Activated effector memory CD4-positive, alpha-beta T cell treated with anti-CD3 and anti-CD28 coated beads, Interleukin-2, amount 50 U/mL, for 16 hours (primary cell): ENCODE data around the gene SHC2.
"Not testable (repeated sequence)": the region's sequence is repeated elsewhere in the genome, so short reads cannot be mapped to it uniquely, and the experiment has no call there.

ENCODE experiments used
- DNase-seq: peaks from one replicate; pipeline ENCODE4 v3.0.0-alpha.2; 2020

Gene SHC2

GRCh38 chr19:468587-469256 lies 7.9 kb upstream of the SHC2 start:
- no peak for DNase-seq

- no peak for DNase-seq
These were observed 6.7 kb upstream of the SHC2 start for GRCh38 chr19:467554-467953.

DNA sequence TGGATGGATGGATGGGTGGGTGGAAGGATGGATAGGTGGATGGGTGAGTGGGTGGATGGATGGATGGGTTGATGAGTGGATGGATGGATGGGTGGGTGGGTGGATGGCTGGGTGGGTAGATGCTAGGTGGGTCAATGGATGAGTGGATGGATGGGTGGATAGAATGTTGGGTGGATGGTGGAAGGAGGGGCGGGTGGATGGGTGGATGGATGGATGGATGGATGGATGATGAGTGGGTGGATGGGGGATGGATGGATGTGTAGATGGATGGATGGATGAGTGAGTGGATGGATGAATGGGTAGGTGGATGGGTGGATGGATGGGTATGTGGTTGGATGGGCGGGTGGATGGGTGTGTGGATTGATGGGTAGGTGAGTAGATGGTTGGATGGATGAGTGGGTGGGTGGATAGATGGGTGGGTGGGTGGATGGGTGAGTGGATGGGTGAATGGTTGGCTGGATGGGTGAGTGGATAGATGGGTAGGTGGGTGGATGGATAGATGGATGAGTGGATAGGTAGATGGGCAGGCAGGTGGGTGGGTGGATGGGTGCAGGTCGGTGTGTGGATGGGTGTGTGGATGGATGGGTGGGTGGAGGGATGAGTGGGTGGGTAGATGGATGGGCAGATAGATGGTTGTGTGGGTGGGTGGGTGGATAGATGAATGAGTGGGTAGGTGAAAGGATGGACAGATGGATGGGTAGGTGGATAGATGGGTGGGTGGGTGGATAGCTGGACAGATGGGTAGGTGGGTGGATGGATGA lies 4.4 kb upstream of the SHC2 start:
- DNase-seq: no peak

DNA sequence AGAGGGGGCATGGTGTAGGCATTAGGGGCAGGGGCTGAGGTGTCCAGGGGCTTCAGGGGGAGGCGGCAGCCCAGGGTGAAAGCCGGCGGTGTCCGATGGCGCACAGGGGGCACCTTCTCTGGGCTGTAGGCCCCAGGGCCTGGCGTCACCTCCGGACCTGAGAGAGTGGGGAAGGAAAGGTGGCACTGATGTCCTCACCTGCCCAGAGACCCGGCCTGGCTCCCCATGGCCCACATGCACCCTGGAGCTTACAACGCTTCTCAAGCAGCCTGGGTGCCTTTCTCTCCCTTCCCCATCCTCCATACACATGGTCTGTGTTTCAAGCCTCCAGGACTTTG lies 3.3 kb upstream of the SHC2 start:
- no peak for DNase-seq

- DNase-seq: no peak
These were observed 2.8 kb upstream of the SHC2 start for GRCh38 chr19:463483-464207.

DNA sequence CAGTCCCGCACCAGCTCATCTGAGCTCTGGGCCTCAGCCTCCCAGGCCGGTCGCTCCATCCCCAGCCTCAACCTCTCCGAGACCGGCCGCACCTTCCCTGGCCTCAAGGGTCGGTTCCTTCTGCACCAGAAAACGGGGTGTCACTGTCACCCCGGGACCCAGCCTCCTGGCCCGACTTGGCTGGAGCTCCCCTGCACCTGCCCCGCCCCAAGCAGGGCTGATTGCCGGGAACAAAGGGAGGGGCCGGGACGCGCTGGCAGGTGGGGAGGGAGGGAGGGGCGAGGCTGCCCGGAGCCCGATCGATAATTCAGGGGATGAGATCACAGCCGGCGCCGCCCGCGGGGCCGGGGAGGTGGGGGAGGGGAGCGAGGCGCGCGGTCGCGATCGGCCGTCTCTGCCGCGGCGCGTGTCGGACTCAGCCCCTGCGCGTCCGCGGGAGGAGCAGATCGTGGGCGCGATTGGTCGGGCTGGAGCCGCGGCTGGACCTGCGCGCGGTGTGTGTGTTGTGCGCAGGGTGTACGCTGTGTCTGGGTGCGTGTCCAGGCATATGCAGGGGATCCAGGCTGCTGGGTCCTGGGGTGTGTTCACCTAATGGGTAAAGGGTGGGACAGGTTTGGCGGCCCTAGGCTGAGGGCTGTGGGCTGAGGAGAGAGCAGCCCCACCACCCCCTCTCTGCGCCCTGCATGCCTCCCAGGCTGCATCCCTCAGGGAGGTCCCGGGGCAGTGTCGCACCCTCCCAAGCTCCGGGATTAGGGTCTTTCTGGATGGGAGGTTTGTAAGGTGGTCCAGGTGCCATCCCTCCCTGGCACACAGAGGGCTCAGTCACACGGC lies 1.1 kb upstream of the SHC2 start:
- no peak for DNase-seq

DNA sequence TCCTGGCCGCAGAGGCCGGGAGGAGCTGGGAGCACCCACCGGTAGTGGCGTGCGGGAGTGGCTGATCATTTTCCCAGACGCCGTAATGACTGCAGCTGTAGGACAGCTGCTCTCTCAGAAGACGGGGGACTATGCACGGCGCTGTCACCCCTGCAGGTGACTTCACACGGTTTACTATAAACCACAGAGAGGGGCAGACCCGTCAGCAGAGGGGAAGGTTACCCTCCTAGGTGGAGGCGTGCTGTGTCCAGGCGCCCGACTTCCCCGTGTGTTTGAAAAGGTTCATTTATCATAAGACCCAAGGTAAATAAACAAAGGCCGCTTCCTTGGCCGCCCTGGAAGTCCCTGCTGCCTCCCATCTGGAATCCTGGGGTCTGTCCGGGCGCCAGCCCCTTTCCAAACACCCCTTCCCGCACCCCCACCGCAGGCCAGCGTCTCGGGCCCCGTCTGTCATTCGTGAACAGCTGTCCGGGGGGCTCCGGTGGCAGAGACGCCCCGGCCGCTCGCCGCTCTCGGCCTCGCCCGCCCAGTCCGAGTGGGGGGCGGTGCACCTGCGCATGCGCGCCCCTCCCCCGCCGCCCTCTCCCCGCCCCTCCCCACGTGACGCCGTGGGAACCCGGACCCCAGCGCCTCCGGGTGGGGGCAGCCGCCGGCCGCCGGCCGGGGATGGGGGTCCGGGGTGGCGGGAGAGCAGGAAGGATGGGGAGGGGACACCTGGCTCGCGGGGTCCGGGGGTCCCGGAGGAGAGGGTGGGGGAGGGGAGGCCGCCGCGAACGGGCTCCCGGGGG lies 915 bp downstream of the SHC2 start:
- DNase-seq: no peak

GRCh38 chr19:458091-459042 lies 2.5 kb downstream of the SHC2 start:
- DNase-seq: no peak

DNA sequence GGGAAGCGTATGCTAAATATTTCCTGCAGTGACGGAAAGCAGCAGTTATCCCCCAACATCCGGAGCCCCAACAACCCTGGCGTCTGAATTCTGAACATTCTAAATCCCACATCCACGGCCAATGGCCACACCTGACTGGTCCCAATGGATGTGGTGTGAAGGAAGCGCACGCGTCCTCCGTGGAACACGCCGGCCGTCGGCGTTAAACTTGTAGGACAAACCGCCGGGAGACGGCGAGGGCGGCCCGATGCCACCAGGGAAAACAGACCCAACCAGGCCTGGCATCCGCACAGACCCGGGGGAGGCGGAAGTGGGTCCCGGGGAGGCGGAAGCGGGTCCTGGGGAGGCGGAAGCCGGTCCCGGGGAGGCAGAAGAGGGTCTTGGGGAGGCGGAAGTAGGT lies 3.2 kb downstream of the SHC2 start:
- no peak for DNase-seq

DNA sequence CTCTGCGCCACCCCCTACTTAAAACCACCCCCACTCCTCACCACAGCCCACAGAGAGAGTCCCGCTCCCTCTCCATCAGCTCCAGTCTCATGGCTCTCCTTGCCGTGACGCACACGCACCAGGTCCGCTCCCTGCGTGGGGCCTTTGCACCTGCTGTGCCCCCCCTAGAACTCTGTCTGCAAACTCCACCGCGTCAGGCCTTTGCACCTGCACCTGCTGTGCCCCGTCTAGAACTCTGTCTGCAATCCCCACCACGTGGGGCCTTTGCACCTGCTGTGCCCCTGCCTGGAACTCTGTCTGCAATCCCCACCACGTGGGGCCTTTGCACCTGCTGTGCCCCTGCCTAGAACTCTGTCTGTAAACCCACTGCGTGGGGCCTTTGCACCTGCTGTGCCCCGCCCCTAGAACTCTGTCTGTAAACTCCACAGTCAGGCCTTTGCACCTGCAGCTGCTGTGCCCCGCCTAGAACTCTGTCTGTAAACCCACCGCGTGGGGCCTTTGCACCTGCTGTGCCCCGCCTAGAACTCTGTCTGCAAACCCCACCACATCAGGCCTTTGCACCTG lies 4.2 kb downstream of the SHC2 start:
- no peak for DNase-seq

DNA sequence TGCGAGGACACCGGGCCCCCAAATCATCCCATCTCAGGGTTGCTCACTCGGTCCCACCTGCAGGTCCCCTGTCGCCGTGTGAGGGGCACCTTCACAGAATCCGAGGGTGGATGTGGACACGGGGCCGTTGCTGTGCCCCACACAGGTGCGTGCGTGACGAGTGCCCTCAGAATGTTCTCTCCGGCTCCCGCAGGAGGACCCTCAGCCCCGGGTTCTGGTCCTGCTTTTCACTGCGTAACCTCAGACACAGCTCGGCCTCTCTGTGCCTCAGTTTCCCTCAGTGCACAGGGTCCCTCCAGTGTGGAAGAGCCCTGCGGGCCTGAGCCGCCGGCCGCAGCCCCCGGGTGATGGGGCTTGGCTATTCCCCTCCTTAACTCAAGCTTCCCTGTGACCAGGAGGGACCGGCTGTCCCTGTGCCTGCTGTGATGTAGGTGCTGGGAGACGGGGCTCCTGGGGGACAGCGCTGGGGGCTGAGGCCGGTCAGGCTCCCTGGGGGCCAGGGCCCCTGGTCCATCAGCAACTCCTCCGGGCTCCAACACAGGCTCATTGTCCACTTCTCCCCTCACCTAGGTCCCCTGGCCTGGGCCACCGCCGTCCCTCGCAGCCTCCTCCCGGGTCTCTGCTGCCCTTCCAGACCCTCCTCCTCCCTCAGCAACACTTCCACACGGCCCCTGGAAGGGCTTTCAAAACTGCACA lies 4.8 kb downstream of the SHC2 start:
- no peak for DNase-seq

DNA sequence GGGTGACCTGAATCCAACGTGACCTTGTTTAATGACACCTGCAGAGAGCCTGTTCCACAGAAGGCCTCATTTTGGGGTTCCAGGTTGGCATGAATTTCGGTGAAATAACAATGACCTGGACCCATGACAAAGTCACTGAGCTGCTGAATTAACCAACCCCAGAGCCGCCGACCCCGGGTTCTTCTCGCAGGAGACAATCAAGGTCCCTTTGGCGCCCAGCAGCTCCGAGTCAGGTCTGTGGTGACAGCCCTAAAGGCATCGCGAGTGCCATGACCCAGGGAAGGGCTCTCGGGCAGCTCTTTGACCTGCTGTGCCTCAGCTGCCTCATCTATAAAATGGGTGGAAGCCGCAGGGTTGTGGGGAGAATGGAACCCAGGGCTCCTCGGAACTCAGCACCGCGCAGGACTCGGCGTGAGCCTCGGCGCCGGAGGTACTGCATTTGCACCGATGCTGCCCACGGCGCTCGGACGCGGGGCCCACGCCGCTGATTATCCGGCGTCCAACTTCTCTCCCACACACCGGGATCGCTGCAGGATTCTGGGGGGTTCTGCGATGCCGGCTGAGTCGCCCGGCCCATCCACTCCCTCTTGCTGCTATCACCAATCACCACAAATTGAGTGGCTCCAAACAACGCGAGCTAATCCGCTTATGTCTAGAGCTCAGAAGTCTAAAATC lies 5.7 kb downstream of the SHC2 start:
- no peak for DNase-seq

- DNase-seq: no peak
These were observed 7.2 kb downstream of the SHC2 start for GRCh38 chr19:453606-454005.

DNA sequence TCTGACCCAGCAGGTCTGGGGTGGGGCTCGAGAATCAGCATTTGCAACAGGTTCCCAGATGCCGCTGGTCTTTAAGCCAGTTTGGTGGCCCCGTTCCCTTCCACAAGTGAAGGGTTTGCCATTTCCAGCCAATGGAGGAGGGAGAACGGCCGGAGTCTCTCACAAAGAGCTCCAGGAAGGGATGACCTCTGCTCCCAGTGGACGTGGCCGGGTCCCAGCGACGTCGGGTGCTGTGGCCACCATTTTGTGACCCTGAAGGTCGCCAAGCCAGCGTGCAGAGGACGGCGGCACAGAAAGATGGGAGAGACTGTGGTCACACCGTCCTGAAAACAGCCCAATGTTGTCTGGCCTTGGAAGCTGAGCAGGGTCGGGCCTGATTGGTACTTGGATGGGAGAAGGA lies 8.0 kb downstream of the SHC2 start:
- DNase-seq: no peak

DNA sequence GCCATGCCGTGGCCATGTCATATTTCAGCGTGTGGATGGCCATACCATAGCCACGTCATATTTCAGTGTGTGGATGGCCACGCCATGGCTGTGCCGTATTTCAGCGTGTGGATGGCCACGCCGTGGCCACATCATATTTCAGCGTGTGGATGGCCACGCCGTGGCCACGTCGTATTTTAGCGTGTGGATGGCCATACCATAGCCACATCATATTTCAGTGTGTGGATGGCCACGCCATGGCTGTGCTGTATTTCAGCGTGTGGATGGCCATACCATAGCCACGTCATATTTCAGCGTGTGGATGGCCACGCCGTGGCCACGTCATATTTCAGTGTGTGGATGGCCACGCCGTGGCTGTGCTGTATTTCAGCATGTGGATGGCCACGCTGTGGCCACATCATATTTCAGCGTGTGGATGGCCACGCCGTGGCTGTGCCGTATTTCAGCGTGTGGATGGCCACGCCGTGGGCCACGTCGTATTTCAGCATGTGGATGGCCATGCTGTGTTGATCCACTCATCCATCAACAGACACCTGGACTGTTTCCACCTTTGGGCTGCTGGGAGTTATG lies 9.8 kb downstream of the SHC2 start:
- not testable (repeated sequence) for DNase-seq

GRCh38 chr19:449916-450315 lies 10.9 kb downstream of the SHC2 start:
- DNase-seq: no peak

GRCh38 chr19:447816-448560 lies 12.8 kb downstream of the SHC2 start:
- DNase-seq: no peak

GRCh38 chr19:447064-447426 lies 13.8 kb downstream of the SHC2 start:
- no peak for DNase-seq
